K562 (cell line): ENCODE data around the gene MYOZ1. TPM values are rescaled to one million over a fixed set of nuclear protein-coding genes. Genes with fewer than 3 reads are reported as not detected.

Experiments used
- MBD2 ChIP-seq: sonication (generic); IDR thresholded peaks from 2 replicates; pipeline ENCODE4 v1.6.1; 2016; ENCODE audit warnings: low read depth, borderline replicate concordance
- SMAD2 ChIP-seq: fragments of 150-350 bp; IDR thresholded peaks from 2 replicates; pipeline ENCODE4 v1.6.1; 2014; ENCODE audit warnings: low read depth, mild to moderate bottlenecking, low read length
- ZBTB40 ChIP-seq, 2 experiments: fragments of 450-650 bp in 1 of 2; sonication (generic) in 1 of 2; formaldehyde crosslinking in 1 of 2; IDR thresholded peaks; 2 replicates each; pipeline versions ENCODE4 v1.7.1 to v1.9.0; 2016 to 2022; ENCODE audit warnings: inconsistent platforms in 1 of 2, mild to moderate bottlenecking in 1 of 2, missing genetic modification reagents in 1 of 2
- polyA plus RNA-seq, 8 experiments: library from polyadenylated mRNA; depleted of rRNA in 4 of 8; stranded (reverse) in 5 of 8; unstranded in 3 of 8; fragments of >200 nt; fragmentation: Nextera tagmentation in 2 of 8; fragmentation: Illumina TruSeq in 1 of 8; extraction: Ambion mirVana in 2 of 8; extraction: Trizol in 1 of 8; gene quantifications; 2 replicates each; pipeline versions ENCODE4 v1.2.1 to v1.2.3, GENCODE V29; 2011 to 2014; ENCODE audit warnings: inconsistent platforms in 1 of 8, missing spikeins in 1 of 8
- total RNA-seq, 7 experiments: library from RNA; depleted of rRNA in 6 of 7; stranded (reverse); fragments of >200 nt in 6 of 7; fragmentation: Illumina TruSeq in 2 of 7; extraction: Trizol in 2 of 7; gene quantifications; 2 replicates each; pipeline versions ENCODE4 v1.2.1 to v1.2.3, GENCODE V29; 2011 to 2021; ENCODE audit warnings: low replicate concordance in 1 of 7

Gene MYOZ1
- total and polyA plus RNA-seq, 9 of the 15 experiments (the other 6 are each of a cell fraction or from before 2014, with no cell fraction given): 0.03 to 0.18 (median 0.07) TPM; not detected in 5

GRCh38 chr10:73584737-73585136 is 56.5 kb downstream of the MYOZ1 start (continued):
- no peak for TF ChIP-seq ZBTB40 (IDR thresholded peaks at IDR 0.05)
- TF ChIP-seq ZBTB40 (CRISPR knock-in tag; IDR thresholded peaks at IDR 0.05): no peak
- TF ChIP-seq SMAD2: no peak
- TF ChIP-seq MBD2: no peak
